Ascending aorta (tissue), 2 donors: ENCODE measurements around the gene ANKRD39. TPM values are rescaled to one million over a fixed set of nuclear protein-coding genes. Genes with fewer than 3 reads are reported as not detected.

Experiments
- DNase-seq, 2 donors: peaks; one replicate each; pipeline ENCODE4 v3.0.0-alpha.2; 2019; ENCODE audit warnings: low spot score in 2 of 2
- H3K27ac ChIP-seq, 2 donors: fragments of 200-600 bp; sonication (generic); one replicate each; pipeline ENCODE4 v1.5.1; 2016 to 2017; ENCODE audit warnings: mild to moderate bottlenecking in 1 of 2
- H3K27me3 ChIP-seq: fragments of 200-600 bp; sonication (generic); one replicate; pipeline ENCODE4 v1.5.1; 2017
- H3K36me3 ChIP-seq, 2 donors: fragments of 200-600 bp; sonication (generic); one replicate each; pipeline ENCODE4 v1.5.1; 2016
- H3K4me1 ChIP-seq, 2 donors: fragments of 200-600 bp; sonication (generic); one replicate each; pipeline ENCODE4 v1.5.1; 2016 to 2017; ENCODE audit warnings: mild to moderate bottlenecking in 1 of 2
- H3K4me3 ChIP-seq, 2 donors: fragments of 200-600 bp; sonication (generic); one replicate each; pipeline ENCODE4 v1.5.1; 2016 to 2017; ENCODE audit warnings: mild to moderate bottlenecking in 1 of 2
- H3K9me3 ChIP-seq, 2 donors: fragments of 200-600 bp; sonication (generic); one replicate each; pipeline ENCODE4 v1.5.1; 2016
- intact Hi-C: fragments of 100-400 bp; cut with DNase I; formaldehyde crosslinking; loops from one replicate; pipeline ENCODE4 v1.15.1; 2023
- total RNA-seq: library from RNA; depleted of rRNA; stranded (reverse); fragments of >200 nt; gene quantifications from one replicate; pipeline ENCODE4 v1.1.0, GENCODE V29; 2016
- TF ChIP-seq, protein P1 (sequence below), 3 experiments: fragments of 200-600 bp in 2 of 3; fragments of 450-650 bp in 1 of 3; sonication (generic) in 2 of 3; IDR thresholded peaks; one replicate each; pipeline ENCODE4 v1.5.1; 2016 to 2019; ENCODE audit warnings: antibody characterized with exemption in 3 of 3, mild to moderate bottlenecking in 1 of 3, moderate library complexity in 1 of 3

The ANKRD39 gene
- total RNA-seq, 1 donor from 2014 or later = 2.3 TPM

DNA sequence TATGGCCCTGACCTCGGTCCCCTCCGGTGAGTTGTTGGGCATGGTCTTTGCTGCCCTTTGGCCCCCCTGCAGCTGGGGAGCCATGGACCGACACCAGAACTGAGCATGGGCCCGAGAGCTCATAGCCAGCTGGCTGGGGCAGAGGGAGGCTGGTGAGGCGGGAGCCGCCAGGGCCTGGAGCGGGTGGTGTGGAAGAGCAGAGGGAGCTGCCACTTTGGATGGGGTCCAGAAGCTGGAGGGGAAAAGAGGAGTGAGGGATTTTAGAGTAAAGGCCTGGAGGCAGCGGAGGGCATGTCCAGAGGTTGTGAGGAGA, 58.2 kb downstream of the ANKRD39 start:
- H3K4me3 ChIP-seq = no peak overlapping the region
- intact Hi-C loops = no loop called here
- H3K4me1 ChIP-seq = peaks cover 0 to 4% of the 10 kb centered on the region in 2 donors
- H3K36me3 ChIP-seq = peaks cover 20 to 36% of the 10 kb centered on the region in 2 donors
- TF ChIP-seq, protein P1, sequence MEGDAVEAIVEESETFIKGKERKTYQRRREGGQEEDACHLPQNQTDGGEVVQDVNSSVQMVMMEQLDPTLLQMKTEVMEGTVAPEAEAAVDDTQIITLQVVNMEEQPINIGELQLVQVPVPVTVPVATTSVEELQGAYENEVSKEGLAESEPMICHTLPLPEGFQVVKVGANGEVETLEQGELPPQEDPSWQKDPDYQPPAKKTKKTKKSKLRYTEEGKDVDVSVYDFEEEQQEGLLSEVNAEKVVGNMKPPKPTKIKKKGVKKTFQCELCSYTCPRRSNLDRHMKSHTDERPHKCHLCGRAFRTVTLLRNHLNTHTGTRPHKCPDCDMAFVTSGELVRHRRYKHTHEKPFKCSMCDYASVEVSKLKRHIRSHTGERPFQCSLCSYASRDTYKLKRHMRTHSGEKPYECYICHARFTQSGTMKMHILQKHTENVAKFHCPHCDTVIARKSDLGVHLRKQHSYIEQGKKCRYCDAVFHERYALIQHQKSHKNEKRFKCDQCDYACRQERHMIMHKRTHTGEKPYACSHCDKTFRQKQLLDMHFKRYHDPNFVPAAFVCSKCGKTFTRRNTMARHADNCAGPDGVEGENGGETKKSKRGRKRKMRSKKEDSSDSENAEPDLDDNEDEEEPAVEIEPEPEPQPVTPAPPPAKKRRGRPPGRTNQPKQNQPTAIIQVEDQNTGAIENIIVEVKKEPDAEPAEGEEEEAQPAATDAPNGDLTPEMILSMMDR (IDR thresholded peaks at IDR 0.05) = no peak
- DNase-seq = no peak
- no peaks in the 10 kb centered on the region for H3K27me3 ChIP-seq
- H3K9me3 ChIP-seq = no peaks in the 10 kb centered on the region
- H3K27ac ChIP-seq = no peak overlapping the region

- intact Hi-C loops = no loop called here
- no peak for DNase-seq
- H3K36me3 ChIP-seq = peaks cover 20 to 36% of the 10 kb centered on the region in 2 donors
These were observed 58.8 kb downstream of the ANKRD39 start for GRCh38 chr2:96798733-96799622.

More at GRCh38 chr2:96798733-96799622, 58.8 kb downstream of the ANKRD39 start:
- Histone ChIP-seq H3K4me1 (peaks cover 0 to 4% of the 10 kb centered on the region in 2 donors), H3K27ac (no peak overlapping the region), H3K27me3 (no peaks in the 10 kb centered on the region), H3K9me3 (no peaks in the 10 kb centered on the region), H3K4me3 (no peak overlapping the region)
- TF ChIP-seq, protein P1 (IDR thresholded peaks at IDR 0.05) = no peak

Other genes with a start within 250 kb of the ANKRD39 start
- gene KANSL3, start 219.7 kb downstream of the ANKRD39 start, total RNA-seq = 56.1 TPM
- gene FER1L5, start 215.3 kb downstream of the ANKRD39 start, total RNA-seq = not detected
- gene LMAN2L, start 118.0 kb downstream of the ANKRD39 start, total RNA-seq = 9.5 TPM
- gene CNNM4, start 97.1 kb downstream of the ANKRD39 start, total RNA-seq = 2.7 TPM
- 24.5 TPM for gene CNNM3, start 41.7 kb downstream of the ANKRD39 start, total RNA-seq
- gene ANKRD23, start 14.0 kb downstream of the ANKRD39 start, total RNA-seq = 4.0 TPM
- 56.9 TPM for gene SEMA4C, start 12.1 kb upstream of the ANKRD39 start, total RNA-seq
- gene FAM178B, start 128.6 kb upstream of the ANKRD39 start, total RNA-seq = not detected
- 18.5 TPM for gene FAHD2B, start 236.9 kb upstream of the ANKRD39 start, total RNA-seq